Activated CD4-positive, CD25-positive, alpha-beta regulatory T cell treated with anti-CD3 and anti-CD28 coated beads, Interleukin-2, amount 50 U/mL, for 72 hours (primary cell): ENCODE results near the gene DNAJB8.

Source experiments
- DNase-seq: peaks from one replicate; pipeline ENCODE4 v3.0.0; 2021

The DNAJB8 gene

GRCh38 chr3:128482666-128483656 lies 16.3 kb upstream of the DNAJB8 start:
- DNase-seq = no peak

- DNase-seq = no peak
Observed at GRCh38 chr3:128482175-128482574, 15.5 kb upstream of the DNAJB8 start.

GRCh38 chr3:128481438-128481942 lies 14.8 kb upstream of the DNAJB8 start:
- no peak for DNase-seq

- no peak for DNase-seq
Observed at GRCh38 chr3:128480717-128481437, 14.2 kb upstream of the DNAJB8 start.

GRCh38 chr3:128480278-128480677 lies 13.6 kb upstream of the DNAJB8 start:
- DNase-seq = no peak

GRCh38 chr3:128479558-128480086 lies 12.9 kb upstream of the DNAJB8 start:
- no peak for DNase-seq

- DNase-seq = no peak
Observed at GRCh38 chr3:128478576-128479506, 12.2 kb upstream of the DNAJB8 start.

GRCh38 chr3:128476659-128477058 lies 10.0 kb upstream of the DNAJB8 start:
- no peak for DNase-seq

- DNase-seq = no peak
Observed at GRCh38 chr3:128475355-128475754, 8.7 kb upstream of the DNAJB8 start.

GRCh38 chr3:128473737-128474136 lies 7.0 kb upstream of the DNAJB8 start:
- DNase-seq = no peak

GRCh38 chr3:128473180-128473519 lies 6.5 kb upstream of the DNAJB8 start:
- no peak for DNase-seq

- no peak for DNase-seq
Observed at GRCh38 chr3:128472449-128473179, 5.9 kb upstream of the DNAJB8 start.

- no peak for DNase-seq
Observed at GRCh38 chr3:128471720-128472119, 5.0 kb upstream of the DNAJB8 start.

GRCh38 chr3:128471110-128471509 lies 4.4 kb upstream of the DNAJB8 start:
- no peak for DNase-seq

- no peak for DNase-seq
Observed at GRCh38 chr3:128470134-128470899, 3.6 kb upstream of the DNAJB8 start.

- DNase-seq = no peak
Observed at GRCh38 chr3:128469556-128469955, 2.9 kb upstream of the DNAJB8 start.

GRCh38 chr3:128468791-128469527 lies 2.3 kb upstream of the DNAJB8 start:
- DNase-seq = no peak

- DNase-seq = no peak
Observed at GRCh38 chr3:128468285-128468790, 1.6 kb upstream of the DNAJB8 start.

GRCh38 chr3:128464702-128465101 lies 2.0 kb downstream of the DNAJB8 start:
- no peak for DNase-seq

- no peak for DNase-seq
Observed at GRCh38 chr3:128464188-128464587, 2.5 kb downstream of the DNAJB8 start.
